Measurements from ENCODE around the gene KPNA5. TPM values are rescaled to one million over a fixed set of nuclear protein-coding genes. Genes with fewer than 3 reads are reported as not detected.
"Not testable (repeated sequence)": the region's sequence is repeated elsewhere in the genome, so short reads cannot be mapped to it uniquely, and the experiment has no call there.

KPNA5 gene
- total RNA-seq, 2 donors from 2014 or later, result 3.1 to 3.3 TPM

DNA sequence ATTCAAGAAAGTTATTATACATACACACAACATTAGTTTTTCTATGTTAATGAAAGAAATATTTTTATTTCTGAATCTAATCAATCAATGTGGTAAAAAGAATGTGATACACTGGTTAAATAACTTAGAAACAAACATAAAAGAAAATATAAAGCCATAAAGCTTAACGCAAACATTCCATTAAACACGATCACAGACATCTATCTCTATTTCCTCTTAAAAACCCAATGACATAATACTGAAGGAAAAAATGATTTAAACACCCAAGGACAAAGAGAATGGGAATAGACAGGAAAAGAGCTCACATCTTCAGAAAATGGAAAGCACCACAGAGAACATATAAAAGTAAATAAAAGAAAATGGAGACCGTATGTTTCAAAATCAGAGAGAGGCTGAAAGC, 31.9 kb upstream of the KPNA5 start:
- no peak for TF ChIP-seq POLR2A (IDR thresholded peaks at IDR 0.05)
- no peak for TF ChIP-seq CTCF (IDR thresholded peaks at IDR 0.05)
- H3K27ac ChIP-seq, result no peak overlapping the region
- intact Hi-C loops (cut with DNase I), result no loop called here
- no peaks in the 10 kb centered on the region for H3K4me1 ChIP-seq
- H3K4me3 ChIP-seq, result no peak overlapping the region
- ATAC-seq, result no peak
- H3K27me3 ChIP-seq, result no peaks in the 10 kb centered on the region
- no peaks in the 10 kb centered on the region for H3K9me3 ChIP-seq
- H3K36me3 ChIP-seq (replicated peaks in 1 of 2; ENCODE audit: insufficient read depth in 1 of 2, low read depth in 2 of 2), result peaks cover 0 to 11% of the 10 kb centered on the region in 2 donors
- DNase-seq, result no peak
- WGBS, 2 donors, result 87 to 90% methylated on average over 3 of the region's 3 CpGs

DNA sequence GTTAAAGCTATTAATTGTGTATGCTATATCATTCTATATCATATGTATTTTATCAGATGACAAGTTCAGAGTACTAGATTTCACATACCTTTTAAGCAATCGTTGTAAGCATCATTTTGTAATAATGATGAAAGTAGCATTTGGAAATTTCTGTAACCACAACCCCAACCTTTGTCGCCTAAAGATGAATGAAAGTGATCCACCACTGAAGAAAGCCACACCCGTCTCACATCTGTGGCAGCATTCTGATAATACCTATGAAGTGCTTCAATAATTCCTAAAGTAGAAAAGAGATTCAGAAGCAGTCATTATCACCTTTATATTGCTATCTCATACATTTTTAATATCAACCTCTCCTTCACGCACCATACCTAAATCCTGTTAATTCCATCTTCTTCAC, 29.1 kb upstream of the KPNA5 start:
- intact Hi-C loops (cut with DNase I), result no loop called here
- H3K36me3 ChIP-seq (replicated peaks in 1 of 2; ENCODE audit: insufficient read depth in 1 of 2, low read depth in 2 of 2), result peaks cover 0 to 11% of the 10 kb centered on the region in 2 donors
- WGBS, 2 donors, result 78 to 87% methylated on average over 4 of the region's 4 CpGs
- no peak for TF ChIP-seq POLR2A (IDR thresholded peaks at IDR 0.05)
- no peak for TF ChIP-seq CTCF (IDR thresholded peaks at IDR 0.05)
- DNase-seq, result no peak
- no peaks in the 10 kb centered on the region for H3K4me1 ChIP-seq
- H3K4me3 ChIP-seq, result no peak overlapping the region
- no peak for ATAC-seq
- H3K27ac ChIP-seq, result no peak overlapping the region
- H3K27me3 ChIP-seq, result no peaks in the 10 kb centered on the region
- H3K9me3 ChIP-seq, result no peaks in the 10 kb centered on the region

GRCh38 chr6:116661594-116661993, 19.4 kb upstream of the KPNA5 start:
- H3K27me3 ChIP-seq, result no peaks in the 10 kb centered on the region
- H3K4me1 ChIP-seq, result peaks cover 12% of the 10 kb centered on the region
- ATAC-seq (no peak), DNase-seq (no peak)
- H3K4me3 ChIP-seq, result no peak overlapping the region
- no peak overlapping the region for H3K27ac ChIP-seq
- H3K36me3 ChIP-seq (replicated peaks in 1 of 2; ENCODE audit: insufficient read depth in 1 of 2, low read depth in 2 of 2), result peaks cover 0 to 1% of the 10 kb centered on the region in 2 donors
- TF ChIP-seq CTCF (IDR thresholded peaks at IDR 0.05) (no peak), POLR2A (IDR thresholded peaks at IDR 0.05) (no peak)
- intact Hi-C loops (cut with DNase I), result no loop called here
- H3K9me3 ChIP-seq, result no peaks in the 10 kb centered on the region

- Histone ChIP-seq H3K27me3 (no peaks in the 10 kb centered on the region), H3K4me3 (no peak overlapping the region), H3K9me3 (no peaks in the 10 kb centered on the region), H3K4me1 (peaks cover 16% of the 10 kb centered on the region), H3K36me3 (replicated peaks in 1 of 2; ENCODE audit: insufficient read depth in 1 of 2, low read depth in 2 of 2) (no peaks in the 10 kb centered on the region), H3K27ac (no peak overlapping the region)
- intact Hi-C loops (cut with DNase I), result no loop called here
- WGBS, 2 donors, result 94 to 100% methylated on average over 1 of the region's 1 CpG
- ATAC-seq (no peak), DNase-seq (no peak)
- no peak for TF ChIP-seq POLR2A (IDR thresholded peaks at IDR 0.05)
- TF ChIP-seq CTCF (IDR thresholded peaks at IDR 0.05), result no peak
Observed at GRCh38 chr6:116662202-116662601, 18.8 kb upstream of the KPNA5 start.

GRCh38 chr6:116663308-116663707, 17.7 kb upstream of the KPNA5 start:
- WGBS, 2 donors, result 93 to 97% methylated on average over 3 of the region's 3 CpGs
- Histone ChIP-seq H3K27ac (no peak overlapping the region), H3K4me1 (peaks cover 20% of the 10 kb centered on the region), H3K27me3 (no peaks in the 10 kb centered on the region), H3K36me3 (replicated peaks in 1 of 2; ENCODE audit: insufficient read depth in 1 of 2, low read depth in 2 of 2) (no peaks in the 10 kb centered on the region), H3K4me3 (no peak overlapping the region), H3K9me3 (no peaks in the 10 kb centered on the region)
- TF ChIP-seq POLR2A (IDR thresholded peaks at IDR 0.05) (no peak), CTCF (IDR thresholded peaks at IDR 0.05) (no peak)
- no peak for DNase-seq
- intact Hi-C loops (cut with DNase I), result no loop called here
- ATAC-seq, result no peak

DNA sequence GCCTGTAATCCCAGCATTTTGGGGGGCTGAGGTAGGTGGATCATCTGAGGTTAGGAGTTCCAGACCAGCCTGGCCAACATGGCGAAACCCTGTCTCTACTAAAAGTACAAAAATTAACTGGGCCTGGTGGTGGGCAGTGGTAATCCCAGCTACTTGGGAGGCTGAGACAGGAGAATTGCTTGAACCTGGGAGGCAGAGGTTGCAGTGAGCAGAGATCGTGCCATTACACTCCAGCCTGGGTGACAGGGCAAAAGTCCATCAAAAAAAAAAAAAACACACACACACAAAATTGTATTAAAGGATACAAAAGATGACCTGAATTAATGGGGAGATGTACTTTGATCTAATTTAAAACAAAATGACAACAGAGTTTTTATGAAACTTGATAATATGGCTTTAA, 16.8 kb upstream of the KPNA5 start:
- H3K4me1 ChIP-seq, result peaks cover 20% of the 10 kb centered on the region
- H3K4me3 ChIP-seq; DNase-seq; H3K27ac ChIP-seq; ATAC-seq; H3K9me3 ChIP-seq; H3K27me3 ChIP-seq; intact Hi-C loops (cut with DNase I); H3K36me3 ChIP-seq (replicated peaks in 1 of 2; ENCODE audit: insufficient read depth in 1 of 2, low read depth in 2 of 2): not testable (repeated sequence)
- WGBS, 2 donors, result 94 to 97% methylated on average over 2 of the region's 2 CpGs
